ENCODE results near the gene CORIN. TPM values are rescaled to one million over a fixed set of nuclear protein-coding genes. Genes with fewer than 3 reads are reported as not detected.
"Not testable (repeated sequence)": the region's sequence is repeated elsewhere in the genome, so short reads cannot be mapped to it uniquely, and the experiment has no call there.

CORIN gene
- total RNA-seq, 1 experiment from 2014 or later, result 0.07 TPM

- TF ChIP-seq, protein P1, sequence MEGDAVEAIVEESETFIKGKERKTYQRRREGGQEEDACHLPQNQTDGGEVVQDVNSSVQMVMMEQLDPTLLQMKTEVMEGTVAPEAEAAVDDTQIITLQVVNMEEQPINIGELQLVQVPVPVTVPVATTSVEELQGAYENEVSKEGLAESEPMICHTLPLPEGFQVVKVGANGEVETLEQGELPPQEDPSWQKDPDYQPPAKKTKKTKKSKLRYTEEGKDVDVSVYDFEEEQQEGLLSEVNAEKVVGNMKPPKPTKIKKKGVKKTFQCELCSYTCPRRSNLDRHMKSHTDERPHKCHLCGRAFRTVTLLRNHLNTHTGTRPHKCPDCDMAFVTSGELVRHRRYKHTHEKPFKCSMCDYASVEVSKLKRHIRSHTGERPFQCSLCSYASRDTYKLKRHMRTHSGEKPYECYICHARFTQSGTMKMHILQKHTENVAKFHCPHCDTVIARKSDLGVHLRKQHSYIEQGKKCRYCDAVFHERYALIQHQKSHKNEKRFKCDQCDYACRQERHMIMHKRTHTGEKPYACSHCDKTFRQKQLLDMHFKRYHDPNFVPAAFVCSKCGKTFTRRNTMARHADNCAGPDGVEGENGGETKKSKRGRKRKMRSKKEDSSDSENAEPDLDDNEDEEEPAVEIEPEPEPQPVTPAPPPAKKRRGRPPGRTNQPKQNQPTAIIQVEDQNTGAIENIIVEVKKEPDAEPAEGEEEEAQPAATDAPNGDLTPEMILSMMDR (IDR thresholded peaks at IDR 0.05; ENCODE audit: unreplicated experiment), result no peak
- Mint-ChIP-seq H3K27ac (ENCODE audit: unreplicated experiment) (no peak overlapping the region), H3K27me3 (ENCODE audit: unreplicated experiment) (peaks cover 8% of the 10 kb centered on the region), H3K9me3 (ENCODE audit: low read depth, unreplicated experiment) (no peaks in the 10 kb centered on the region), H3K4me1 (ENCODE audit: low read depth, unreplicated experiment) (no peaks in the 10 kb centered on the region), H3K4me3 (ENCODE audit: low read depth, unreplicated experiment) (no peak overlapping the region), H3K36me3 (ENCODE audit: insufficient read depth, unreplicated experiment) (no peaks in the 10 kb centered on the region)
- intact Hi-C loops (cut with micrococcal nuclease; ENCODE audit: unreplicated experiment), result no loop called here
- CTCF ChIA-PET, result interaction anchor here (2.9 kb wide), 1 partner anchor 122 kb away, joined by 11 read pairs; no protein-coding TSS in a partner anchor
- no peak for DNase-seq
- BruUV-seq (replicated peaks), result no TSS peak
Measured at GRCh38 chr4:47714269-47714668, 123.6 kb downstream of the CORIN start.

- H3K27me3 Mint-ChIP-seq (ENCODE audit: unreplicated experiment), result peaks cover 8% of the 10 kb centered on the region
- TF ChIP-seq, protein P1 (IDR thresholded peaks at IDR 0.05; ENCODE audit: unreplicated experiment), result no peak
- CTCF ChIA-PET, result no interaction called here
- H3K27ac Mint-ChIP-seq (ENCODE audit: unreplicated experiment), result no peak overlapping the region
- H3K4me1 Mint-ChIP-seq (ENCODE audit: low read depth, unreplicated experiment), result no peaks in the 10 kb centered on the region
- no peak overlapping the region for H3K4me3 Mint-ChIP-seq (ENCODE audit: low read depth, unreplicated experiment)
- H3K36me3 Mint-ChIP-seq (ENCODE audit: insufficient read depth, unreplicated experiment), result no peaks in the 10 kb centered on the region
- no TSS peak for BruUV-seq (replicated peaks)
- intact Hi-C loops (cut with micrococcal nuclease; ENCODE audit: unreplicated experiment), result no loop called here
- no peak for DNase-seq
- no peaks in the 10 kb centered on the region for H3K9me3 Mint-ChIP-seq (ENCODE audit: low read depth, unreplicated experiment)
Measured at GRCh38 chr4:47713129-47713834, 124.6 kb downstream of the CORIN start.

GRCh38 chr4:47711646-47712045 lies 126.2 kb downstream of the CORIN start:
- intact Hi-C loops (cut with micrococcal nuclease; ENCODE audit: unreplicated experiment), result no loop called here
- Mint-ChIP-seq H3K4me1 (ENCODE audit: low read depth, unreplicated experiment) (no peaks in the 10 kb centered on the region), H3K36me3 (ENCODE audit: insufficient read depth, unreplicated experiment) (no peaks in the 10 kb centered on the region), H3K27ac (ENCODE audit: unreplicated experiment) (no peak overlapping the region), H3K4me3 (ENCODE audit: low read depth, unreplicated experiment) (no peak overlapping the region), H3K9me3 (ENCODE audit: low read depth, unreplicated experiment) (no peaks in the 10 kb centered on the region), H3K27me3 (ENCODE audit: unreplicated experiment) (peaks cover 8% of the 10 kb centered on the region)
- CTCF ChIA-PET, result no interaction called here
- DNase-seq, result no peak
- TF ChIP-seq, protein P1 (IDR thresholded peaks at IDR 0.05; ENCODE audit: unreplicated experiment), result no peak
- BruUV-seq (replicated peaks), result no TSS peak

DNA sequence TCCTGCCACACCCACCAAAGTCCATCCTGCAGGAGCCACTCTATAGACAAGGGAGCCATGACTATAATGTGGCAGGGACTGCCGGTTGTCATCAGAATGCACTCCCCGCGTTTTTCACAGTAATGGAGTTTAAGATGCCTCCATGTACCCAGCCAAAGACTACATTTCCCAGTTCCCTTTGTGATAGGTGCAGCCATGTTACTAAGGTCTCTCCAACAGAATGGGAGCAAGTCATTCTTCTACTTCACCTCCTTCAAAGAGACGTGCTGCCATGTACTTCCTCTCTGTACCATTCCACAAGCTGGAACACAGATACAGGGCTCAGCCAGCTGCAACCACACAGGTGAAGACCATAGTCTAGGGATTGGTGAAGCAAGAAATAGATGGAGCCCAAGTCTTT lies 126.7 kb downstream of the CORIN start:
- Mint-ChIP-seq H3K9me3 (ENCODE audit: low read depth, unreplicated experiment) (no peaks in the 10 kb centered on the region), H3K4me1 (ENCODE audit: low read depth, unreplicated experiment) (no peaks in the 10 kb centered on the region), H3K4me3 (ENCODE audit: low read depth, unreplicated experiment) (no peak overlapping the region), H3K27me3 (ENCODE audit: unreplicated experiment) (peaks cover 8% of the 10 kb centered on the region), H3K36me3 (ENCODE audit: insufficient read depth, unreplicated experiment) (no peaks in the 10 kb centered on the region), H3K27ac (ENCODE audit: unreplicated experiment) (no peak overlapping the region)
- no TSS peak for BruUV-seq (replicated peaks)
- no peak for DNase-seq
- TF ChIP-seq, protein P1 (IDR thresholded peaks at IDR 0.05; ENCODE audit: unreplicated experiment), result no peak
- CTCF ChIA-PET, result no interaction called here
- intact Hi-C loops (cut with micrococcal nuclease; ENCODE audit: unreplicated experiment), result no loop called here

DNA sequence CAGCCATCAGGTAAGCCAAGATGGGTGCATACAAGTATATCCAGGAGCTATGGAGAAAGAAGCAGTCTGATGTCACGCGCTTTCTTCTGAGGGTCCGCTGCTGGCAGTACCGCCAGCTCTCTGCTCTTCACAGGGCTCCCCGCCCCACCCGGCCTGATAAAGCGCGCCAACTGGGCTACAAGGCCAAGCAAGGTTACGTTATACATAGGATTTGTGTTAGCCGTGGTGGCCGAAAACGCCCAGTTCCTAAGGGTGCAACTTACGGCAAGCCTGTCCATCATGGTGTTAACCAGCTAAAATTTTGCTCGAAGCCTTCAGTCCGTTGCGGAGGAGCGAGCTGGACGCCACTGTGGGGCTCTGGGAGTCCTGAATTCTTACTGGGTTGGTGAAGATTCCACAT lies 131.5 kb downstream of the CORIN start:
- H3K4me3 Mint-ChIP-seq (ENCODE audit: low read depth, unreplicated experiment); H3K9me3 Mint-ChIP-seq (ENCODE audit: low read depth, unreplicated experiment); H3K4me1 Mint-ChIP-seq (ENCODE audit: low read depth, unreplicated experiment); H3K27ac Mint-ChIP-seq (ENCODE audit: unreplicated experiment); CTCF ChIA-PET; H3K27me3 Mint-ChIP-seq (ENCODE audit: unreplicated experiment); BruUV-seq (replicated peaks); H3K36me3 Mint-ChIP-seq (ENCODE audit: insufficient read depth, unreplicated experiment); DNase-seq: not testable (repeated sequence)
- intact Hi-C loops (cut with micrococcal nuclease; ENCODE audit: unreplicated experiment), result loop anchor here (10.0 kb wide), 1 partner anchor 438 kb away; no protein-coding TSS in a partner anchor
